Hindlimb muscle (tissue), 1 donor: Measurements from ENCODE around the gene IL1RAPL1. TPM values are rescaled to one million over a fixed set of nuclear protein-coding genes. Genes with fewer than 3 reads are reported as not detected.

ENCODE experiments used
- DNase-seq: peaks from one replicate; pipeline ENCODE4 v3.0.0-alpha.2; 2013
- polyA plus RNA-seq: library from polyadenylated mRNA; unstranded; fragments of 120-200 nt; gene quantifications from one replicate; pipeline ENCODE4 v1.2.1, GENCODE V29; 2013; ENCODE audit not compliant: insufficient read length

Gene IL1RAPL1
- polyA plus RNA-seq, 1 donor, result 1.6 TPM

DNA sequence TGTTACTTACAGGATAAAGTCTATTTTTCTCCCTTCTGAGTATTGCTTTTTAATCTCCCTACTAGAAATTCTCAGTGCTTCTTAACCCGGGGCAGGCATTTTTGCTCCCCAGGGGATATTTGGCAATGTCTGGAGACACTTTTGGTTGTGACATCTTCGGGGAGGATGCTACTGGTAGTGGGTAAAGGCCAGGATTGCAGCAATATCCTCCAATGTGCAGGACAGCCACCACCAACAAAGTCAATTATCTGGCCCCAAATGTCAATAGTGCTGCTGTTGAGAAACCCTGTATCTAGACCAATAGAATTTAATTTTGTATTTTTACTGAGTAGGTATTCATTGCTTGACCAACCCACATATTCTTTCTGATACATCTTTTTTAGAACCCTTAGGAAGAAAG lies 958.6 kb downstream of the IL1RAPL1 start:
- no peak for DNase-seq

DNA sequence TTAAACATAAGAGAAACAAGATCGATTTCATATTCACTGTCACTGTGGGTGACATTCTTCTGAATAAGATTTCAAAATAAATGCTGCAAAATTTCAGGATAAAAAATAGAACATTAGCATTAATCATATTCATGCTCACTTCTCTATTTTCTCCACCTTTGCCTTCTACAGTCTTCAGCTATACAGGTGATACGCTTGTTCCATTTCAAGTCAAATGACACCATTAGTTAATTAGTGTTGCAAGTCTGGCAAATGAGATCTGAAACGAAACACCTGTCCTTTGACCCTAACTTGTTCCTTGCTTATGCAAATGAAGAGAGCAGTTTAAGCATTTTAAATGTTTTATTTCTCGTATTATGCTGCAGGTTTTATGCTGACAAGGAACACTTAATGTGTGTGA lies 960.6 kb downstream of the IL1RAPL1 start:
- DNase-seq, result no peak

DNA sequence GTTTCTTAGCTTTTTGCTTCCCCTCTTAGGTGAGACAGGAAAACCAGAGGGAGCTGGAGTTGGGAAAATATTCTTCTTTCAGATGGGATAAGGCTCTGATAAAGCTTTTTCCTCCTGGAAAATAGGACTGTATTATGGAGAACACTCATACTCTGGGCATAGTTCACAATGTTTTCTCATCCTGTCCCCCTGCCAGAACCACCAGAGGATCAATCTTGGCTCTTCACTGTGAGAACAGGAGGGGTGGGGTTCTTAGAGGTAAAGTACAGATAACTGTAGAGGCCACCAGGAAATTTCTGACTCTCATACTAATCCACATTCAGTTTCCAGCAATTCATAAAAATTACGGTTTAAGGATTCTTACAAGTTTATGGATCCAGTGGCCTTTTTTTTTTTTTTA lies 966.3 kb downstream of the IL1RAPL1 start:
- no peak for DNase-seq

DNA sequence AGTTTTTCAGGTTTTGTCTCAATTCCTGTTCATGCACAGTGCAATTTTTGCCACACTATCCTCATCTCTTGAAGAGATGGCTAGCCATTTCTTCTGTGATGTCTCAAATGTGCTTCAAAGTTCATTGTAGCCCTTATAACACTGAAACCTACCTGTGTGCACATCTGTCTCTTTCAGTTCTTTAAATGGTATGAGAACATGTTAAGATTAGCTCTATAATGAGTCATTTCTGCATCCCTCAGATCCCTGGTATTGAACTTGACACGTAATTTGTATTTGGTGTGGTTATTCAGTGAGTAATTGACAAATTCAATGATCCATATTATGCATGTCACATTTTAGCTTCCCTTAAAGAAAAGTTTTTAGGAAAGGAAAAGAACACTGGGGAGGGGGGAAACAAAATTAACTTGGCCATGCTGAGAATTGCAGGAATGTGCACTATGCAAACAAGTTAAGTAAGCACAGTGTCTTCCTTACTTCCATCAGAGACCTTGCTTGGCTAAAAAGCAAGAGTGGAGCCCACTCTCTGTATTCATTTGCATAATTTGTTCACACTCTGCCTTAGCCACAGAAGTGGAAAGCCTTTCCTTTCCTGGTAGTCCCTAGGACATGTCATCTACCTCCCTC lies 968.3 kb downstream of the IL1RAPL1 start:
- DNase-seq, result no peak

DNA sequence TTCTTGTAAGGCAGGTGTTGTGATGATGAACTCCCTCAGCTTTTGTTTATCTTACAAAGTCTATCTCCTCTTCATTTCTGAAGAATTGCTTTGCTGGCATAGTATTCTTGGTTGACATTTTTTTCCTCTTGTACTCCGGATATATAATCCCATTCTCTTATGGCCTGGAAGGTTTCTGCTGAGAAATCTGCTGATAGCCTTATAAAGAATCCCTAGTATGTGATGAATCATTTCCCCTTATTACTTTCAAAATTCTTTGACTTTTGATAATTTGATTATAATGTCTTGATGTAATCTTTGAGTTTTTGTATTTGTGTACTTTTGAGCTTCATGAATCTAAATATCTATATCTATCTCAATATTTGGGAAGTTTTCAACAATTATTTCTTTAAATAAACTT lies 972.8 kb downstream of the IL1RAPL1 start:
- DNase-seq, result no peak

DNA sequence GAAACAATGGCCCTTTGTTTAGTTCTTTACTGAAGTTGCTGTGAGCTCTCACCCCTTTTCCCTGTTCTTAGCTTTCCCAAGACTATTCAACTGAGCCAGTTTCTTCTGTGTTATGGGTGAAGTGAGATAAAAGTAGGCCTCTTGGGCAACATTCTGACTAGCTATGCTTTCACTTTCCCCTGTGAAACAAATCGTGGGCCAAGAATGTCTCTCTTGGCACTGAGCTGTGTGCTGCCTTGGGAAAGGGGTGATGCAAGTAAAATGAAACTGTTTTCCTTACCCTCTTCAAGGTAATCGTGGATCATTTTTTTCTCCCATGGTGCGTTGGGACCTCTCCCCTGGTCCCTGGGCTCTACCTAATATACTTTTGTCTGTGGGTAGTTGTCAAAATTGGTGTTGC lies 974.2 kb downstream of the IL1RAPL1 start:
- DNase-seq, result no peak

DNA sequence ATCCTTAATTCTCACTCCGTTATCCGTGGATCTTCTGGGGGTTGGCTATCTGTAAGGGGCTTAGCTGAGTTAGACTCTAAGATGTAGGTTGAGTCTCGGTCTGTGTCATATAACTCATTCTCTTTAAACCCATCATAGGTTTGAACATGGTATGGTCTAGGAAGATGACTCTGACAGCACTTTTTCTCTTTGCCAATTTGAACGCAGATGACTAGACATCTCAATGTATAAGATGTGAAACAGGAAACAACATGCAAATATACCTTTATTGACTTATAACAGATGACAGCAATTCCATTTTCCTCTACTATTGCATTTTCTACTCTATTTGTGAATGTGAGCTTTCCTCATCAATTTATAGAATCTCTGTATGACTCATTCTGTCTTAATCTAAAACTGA lies 993.3 kb downstream of the IL1RAPL1 start:
- no peak for DNase-seq

DNA sequence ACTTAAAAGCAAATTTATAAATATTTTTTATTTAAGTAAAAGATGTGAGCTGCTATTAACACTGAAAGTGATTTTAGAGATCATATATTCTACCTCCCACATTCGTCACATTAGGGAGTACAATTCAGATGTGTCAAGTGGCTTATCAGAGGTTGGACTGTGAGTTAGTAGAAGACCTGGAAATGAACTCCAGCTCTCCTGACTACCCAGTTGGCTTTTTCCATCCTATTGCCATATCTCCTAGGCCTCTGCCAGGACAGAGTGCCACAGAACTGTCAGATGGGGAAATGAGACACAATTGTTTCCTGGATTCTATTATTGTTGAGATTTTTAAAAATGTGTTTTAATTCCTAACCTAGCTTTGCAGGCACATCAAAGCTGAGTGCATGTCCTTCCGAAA lies 994.0 kb downstream of the IL1RAPL1 start:
- DNase-seq, result no peak

DNA sequence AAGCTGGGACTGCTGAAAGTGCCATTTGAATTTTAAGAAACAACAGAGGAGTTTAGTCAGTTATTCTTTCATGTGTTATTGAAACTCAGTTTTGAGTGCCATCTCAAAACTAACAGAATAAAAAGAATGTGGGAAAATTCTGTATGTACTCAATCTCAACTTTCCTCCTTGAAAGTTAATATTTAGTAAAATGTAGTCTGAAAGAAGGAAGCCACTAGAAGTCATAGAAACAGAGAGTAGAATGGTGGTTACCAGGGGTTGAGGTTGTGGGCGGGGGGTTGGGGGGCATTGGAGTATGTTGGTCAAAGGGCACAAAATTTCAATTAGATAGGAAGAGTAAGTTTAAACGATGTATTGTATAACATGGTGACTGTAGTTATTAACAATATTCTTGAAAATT lies 999.9 kb downstream of the IL1RAPL1 start:
- DNase-seq, result no peak

DNA sequence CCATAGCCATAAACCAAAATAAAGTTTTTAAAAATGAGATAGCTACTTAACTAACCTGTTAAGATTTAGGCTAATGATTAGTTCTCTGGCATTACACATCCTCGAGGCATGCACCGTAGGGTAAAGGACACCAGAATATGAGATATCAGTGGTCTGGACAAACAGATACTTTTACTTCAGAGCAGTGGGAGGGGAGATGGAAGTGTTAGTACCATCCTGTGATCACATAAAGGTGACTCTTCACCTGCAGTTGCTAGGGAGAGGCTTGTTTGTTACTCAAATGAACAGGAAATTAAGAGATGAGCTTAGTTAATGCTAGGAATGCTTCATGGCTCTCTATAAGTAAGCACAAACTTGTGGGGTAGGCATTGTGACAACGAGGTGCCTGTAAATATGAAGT lies 1003.7 kb downstream of the IL1RAPL1 start:
- no peak for DNase-seq

DNA sequence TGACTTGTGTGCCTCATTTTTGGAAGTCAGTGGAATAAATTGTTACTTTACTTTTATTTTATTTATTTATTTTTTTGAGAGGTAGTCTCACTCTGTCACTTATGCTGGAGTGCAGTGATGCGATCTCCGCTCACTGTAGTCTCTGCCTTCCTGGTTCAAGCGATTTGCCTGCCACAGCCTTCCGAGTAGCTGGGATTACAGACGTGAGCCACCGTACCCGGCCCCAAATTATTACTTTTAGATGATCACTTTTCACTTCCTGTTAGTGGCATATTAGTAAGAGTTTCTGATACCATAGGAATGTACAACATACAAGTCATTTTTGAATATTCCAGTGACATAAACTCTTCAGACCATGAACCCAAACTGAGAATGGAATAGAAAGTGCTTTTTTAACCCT lies 1017.1 kb downstream of the IL1RAPL1 start:
- DNase-seq, result no peak

DNA sequence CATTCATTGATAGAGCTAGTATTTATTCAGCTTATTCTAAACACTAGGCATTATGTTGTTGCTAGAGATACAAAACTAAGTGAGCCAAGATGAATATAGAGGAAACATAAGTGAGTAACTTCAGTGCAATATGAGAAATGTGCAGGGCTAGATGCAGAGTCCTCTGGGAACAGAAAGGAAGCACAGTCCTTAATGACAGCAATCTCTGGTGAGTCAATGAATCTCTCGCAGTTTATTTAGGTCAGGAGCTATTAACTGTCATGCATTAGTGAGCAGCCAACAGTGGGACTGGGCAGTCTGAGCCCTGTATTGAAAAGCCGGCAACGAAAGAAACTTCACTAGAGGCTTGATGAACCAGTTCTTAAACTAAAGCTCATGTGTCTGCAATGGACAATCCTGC lies 1030.0 kb downstream of the IL1RAPL1 start:
- no peak for DNase-seq

DNA sequence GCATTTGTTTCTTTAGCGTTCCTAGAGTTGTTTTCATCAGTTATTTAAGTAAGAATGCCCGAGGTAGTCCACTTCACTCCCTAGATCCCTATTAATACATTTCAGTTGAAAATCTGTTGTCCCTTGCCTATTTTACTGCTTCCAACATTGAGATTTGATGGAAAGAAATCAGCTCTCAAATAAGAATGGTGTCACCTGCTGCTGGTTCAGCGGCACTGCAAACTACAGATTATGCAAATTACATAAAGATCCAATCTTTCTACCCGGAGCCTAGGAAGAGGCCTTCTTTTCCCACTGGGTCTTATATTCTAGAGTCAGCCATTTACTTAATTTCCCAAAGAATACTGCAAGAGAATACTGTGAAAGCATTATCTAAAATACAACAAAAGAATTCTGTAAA lies 1030.5 kb downstream of the IL1RAPL1 start:
- DNase-seq, result no peak

DNA sequence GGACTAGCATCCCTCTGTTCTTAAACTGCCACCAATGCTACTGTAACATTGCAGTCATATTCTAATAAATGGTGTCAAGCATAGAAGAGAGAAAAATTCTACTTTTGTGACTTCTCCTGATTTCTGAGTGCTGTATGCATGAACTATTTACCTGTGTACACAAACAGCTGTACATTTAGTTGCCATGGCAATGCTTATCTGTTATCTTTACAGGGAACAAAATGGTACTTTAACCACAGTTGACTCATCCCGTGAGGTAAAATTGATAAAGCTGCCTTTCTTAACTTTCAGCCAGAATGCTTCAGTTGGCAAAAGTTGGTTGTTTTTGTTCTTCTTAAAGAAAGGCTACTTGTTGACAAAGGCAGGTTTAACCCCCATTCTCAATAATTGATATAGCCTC lies 1040.6 kb downstream of the IL1RAPL1 start:
- DNase-seq, result no peak

DNA sequence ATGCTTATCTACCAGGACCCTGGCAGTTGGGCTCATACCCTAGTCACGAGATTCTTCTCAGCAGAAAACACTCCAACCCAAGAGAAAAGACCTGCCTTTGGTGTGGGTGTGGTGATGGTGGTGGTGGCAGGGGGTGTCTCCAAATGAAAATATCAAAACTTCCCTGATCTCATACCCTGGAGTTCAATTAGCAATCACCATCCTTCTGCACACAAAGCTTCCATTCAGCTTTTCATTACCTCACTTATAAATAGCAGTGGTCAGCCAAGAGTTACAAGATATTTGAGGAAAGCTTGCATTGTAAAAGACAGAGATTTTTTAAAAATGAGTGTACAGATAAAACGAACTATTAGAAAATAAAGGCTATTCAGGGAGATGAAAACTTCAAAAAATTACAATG lies 1047.3 kb downstream of the IL1RAPL1 start:
- DNase-seq, result no peak

DNA sequence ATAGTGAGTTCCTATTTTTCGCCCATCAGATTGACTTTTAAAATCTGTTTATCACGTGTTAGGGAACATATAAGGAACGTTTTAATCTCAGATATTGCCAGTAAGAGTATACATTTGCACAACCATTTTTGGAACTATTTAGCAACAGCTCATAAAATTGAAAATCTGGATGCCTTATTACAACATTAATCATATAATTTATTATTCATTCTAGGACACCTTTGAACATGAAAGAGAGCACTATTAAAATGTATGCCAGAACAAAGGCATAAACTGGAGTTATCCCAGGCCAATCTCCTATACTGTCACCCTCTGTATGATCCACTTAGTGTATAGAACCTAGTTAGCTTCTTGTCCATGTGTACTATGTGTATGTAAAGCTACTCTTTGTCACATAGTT lies 1049.1 kb downstream of the IL1RAPL1 start:
- DNase-seq, result no peak

DNA sequence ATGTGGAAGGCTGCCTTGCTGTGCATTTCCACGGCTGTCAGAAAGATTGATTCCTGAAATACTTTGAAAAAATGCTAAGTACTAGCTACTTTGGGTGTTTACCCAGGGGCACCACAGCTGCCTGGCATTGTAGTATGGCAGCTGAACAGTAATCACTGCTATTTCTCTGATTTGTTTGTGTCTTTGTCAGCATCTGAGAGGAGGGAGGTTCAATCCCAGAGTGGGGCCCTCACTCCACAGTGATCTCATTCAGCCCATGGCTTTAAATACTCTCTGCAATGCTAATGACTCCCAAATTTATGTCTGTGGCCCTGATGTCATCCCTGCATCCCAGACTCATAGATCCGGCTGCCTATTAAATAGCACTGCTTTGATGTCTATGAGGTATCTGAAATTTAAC lies 1052.9 kb downstream of the IL1RAPL1 start:
- no peak for DNase-seq

DNA sequence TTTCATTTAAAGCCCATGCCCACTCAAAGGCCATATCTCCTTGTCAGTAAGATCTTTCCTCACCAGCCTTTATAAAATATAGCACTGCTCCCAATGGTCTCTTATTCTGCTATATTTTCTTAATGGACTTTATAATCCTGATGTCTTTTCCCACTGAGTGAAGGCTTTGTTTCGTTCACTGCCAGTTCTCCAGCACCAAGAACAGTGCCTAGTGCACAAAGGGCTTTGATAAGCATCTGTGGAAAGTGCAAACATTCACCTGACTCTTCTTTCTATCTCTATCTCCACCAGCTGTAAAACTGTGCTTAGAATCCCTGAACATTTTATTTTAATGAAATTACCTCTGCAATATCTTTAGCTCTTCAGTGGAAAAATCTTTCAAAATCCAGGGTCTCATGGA lies 1054.2 kb downstream of the IL1RAPL1 start:
- DNase-seq, result no peak

DNA sequence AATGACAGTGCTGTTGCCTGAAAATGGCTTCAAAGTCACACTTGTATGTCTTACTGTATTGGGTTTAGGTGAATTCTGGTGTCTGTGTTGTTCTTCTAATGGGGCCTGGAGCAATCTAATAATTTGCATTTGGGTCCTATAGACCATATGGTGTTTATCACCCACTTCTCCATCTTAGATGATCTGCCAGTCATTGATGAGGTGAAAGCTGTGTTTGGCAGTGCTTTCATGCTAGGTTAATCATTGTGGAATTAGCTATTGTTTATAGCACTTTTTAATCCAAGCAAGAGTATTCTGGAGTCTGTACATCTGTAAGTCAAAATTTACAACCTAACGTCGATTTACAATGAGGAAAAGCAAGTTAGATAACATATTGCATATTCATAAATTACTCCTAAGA lies 1055.9 kb downstream of the IL1RAPL1 start:
- no peak for DNase-seq

DNA sequence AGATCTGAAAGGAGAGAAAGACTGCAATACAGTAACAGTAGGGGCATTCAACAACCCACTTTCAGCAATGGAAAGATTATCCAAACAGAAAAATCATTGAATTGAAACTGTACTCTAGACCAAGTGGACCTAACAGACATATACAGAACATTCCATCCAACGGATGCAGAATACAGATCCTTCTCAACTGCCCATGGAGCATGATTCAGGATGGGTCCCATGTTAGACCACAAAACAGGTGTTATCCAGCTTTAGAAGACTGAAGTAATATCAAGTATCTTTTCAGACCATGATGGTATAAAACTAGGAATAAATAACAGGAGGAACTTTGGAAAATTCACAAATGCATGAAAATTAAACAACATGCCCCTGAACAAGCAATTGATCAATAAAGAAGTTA lies 1060.9 kb downstream of the IL1RAPL1 start:
- no peak for DNase-seq

DNA sequence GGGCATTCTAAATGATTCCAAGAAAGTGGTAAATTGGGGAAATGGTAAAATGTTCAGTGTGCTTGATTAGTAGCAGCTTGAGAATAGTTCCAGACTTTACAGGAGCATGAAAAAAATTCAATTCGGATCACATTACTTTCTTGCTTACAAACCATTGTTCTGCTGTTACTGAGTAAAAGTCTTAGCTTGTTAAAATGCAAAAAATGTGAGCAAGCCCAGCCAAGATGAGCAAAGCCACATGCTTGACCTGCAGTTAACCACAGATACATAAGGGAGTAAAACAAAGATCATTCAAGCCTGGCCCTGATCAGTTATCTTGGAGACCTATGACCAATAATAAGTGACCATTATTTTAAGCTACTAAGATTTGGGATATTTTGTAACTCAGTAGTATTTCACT lies 1065.2 kb downstream of the IL1RAPL1 start:
- DNase-seq, result no peak

DNA sequence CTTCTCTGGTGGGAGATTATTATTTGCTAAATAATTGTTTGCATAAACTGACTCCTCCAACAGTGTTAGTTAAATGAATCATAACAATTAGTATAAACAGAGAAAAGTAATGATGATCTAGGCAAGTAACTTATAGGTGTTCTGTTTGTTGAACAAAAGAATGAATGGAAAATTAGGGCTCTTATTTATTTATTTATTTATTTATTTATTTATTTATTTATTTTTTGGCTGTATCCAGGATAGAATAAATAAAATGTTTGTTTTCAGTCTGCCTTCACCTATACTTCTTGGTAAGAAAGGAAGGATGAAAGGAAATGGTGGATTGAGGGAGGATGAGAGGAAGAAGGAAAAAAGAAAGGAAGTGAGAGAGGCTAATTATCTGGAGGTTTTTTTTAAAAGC lies 1066.5 kb downstream of the IL1RAPL1 start:
- no peak for DNase-seq

DNA sequence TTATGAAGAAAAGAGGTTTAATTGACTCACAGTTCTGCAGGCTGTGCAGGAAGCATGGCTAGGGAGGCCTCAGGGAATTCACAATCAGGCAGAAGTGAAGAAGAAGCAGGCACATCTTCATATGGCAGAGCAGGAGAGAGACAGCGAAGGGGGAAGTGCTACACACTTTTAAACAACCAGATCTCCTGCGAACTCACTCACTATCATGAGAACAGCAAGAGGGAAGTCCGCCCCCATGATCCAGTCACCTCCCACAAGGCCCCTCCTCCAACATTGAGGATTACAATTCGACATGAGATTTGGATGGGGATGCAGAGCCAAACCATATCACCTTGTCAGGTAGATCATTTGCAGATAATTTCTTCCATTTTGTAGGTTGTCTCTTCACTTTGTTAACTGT lies 1072.7 kb downstream of the IL1RAPL1 start:
- no peak for DNase-seq

DNA sequence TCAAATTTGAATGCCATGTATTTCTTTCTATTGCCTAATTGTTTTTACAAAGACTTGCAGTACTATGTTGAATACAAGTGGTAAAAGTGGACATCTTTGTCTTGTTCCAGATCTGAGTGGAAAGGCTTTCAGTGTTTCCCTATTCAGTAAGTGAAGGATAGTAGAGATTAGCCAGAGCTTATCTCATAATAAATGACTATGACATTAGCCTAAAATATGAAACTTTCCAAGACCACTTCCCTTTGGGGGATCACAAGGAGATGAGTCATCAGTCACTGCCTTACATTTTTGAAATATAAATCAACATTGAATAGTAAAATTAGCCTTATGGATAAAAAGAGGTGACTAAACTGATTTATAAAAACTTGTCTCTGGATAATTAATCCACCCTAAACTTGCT lies 1074.0 kb downstream of the IL1RAPL1 start:
- DNase-seq, result no peak

DNA sequence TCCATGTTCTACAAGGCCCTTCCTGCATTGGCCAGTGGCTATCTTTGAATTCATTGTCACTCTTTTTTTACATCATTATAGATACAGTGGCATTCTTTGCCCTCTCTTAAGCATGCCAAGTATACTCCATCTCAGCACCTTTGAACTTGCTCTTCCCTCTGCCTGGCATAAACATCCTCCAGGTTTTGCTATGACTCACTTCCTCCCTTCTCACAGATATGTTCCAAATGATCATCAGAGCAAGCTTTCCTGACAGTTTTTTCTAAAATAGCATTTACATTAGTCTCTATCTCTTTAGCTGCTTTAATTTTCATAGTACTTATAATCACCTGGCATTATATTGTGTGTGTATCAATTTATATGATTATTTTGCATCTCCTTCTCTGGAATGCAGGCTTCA lies 1074.9 kb downstream of the IL1RAPL1 start:
- no peak for DNase-seq
